HG02970 (cell line): ENCODE measurements around the gene CCDC188.

Experiments used
- ATAC-seq: cut with Tn5 transposase; IDR thresholded peaks from one replicate; pipeline ENCODE4 v1.9.1; 2021; ENCODE audit warnings: mild to moderate bottlenecking, moderate library complexity, moderate number of reproducible peaks; ENCODE audit not compliant: unreplicated experiment, low FRiP score

Gene CCDC188

GRCh38 chr22:20150381-20151275 lies at the start of gene CCDC188:
Gene CCDC188, minus strand, starts transcription at chr22:20151055. Its CDS starts 69 bp downstream, at chr22:20150986.
- ATAC-seq: no peak

DNA sequence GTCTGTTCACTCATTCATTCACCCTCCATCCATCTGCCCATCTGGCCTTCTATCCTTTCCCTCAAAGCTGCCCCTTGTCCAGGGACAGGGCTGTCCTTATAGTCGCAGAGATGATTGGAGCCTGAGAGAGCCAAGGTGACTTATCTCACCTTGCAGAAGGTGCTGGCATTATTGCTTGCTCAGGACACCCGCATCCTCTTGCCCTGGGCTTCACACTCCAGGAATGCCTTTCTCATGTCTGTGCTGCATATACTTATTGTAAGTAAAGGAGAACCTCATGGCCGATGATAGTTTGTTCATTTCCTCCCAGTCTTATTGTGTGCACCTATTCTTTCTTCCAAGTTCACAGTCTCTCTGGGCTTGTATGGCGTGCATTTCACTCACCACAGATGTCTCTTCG lies 49.1 kb upstream of the CCDC188 start:
- ATAC-seq: no peak

DNA sequence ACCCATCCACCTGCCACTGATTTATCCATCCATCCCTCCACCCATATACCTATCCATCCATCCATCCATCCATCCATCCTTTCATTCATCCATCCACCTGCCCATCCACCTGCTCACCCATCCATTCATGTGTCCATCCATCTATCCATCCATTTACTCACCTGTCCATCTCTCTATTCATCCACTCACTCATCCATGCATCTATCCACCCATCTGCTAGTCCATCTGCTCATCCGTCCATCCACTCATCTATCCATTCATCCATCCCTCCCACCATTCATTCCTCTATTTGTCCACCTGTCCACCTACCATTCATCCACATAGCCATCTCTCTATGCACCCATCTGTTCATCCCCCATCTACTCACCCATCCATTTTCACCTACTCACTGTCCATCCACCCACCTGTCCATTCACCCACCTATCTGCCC lies 48.6 kb upstream of the CCDC188 start:
- ATAC-seq: no peak

DNA sequence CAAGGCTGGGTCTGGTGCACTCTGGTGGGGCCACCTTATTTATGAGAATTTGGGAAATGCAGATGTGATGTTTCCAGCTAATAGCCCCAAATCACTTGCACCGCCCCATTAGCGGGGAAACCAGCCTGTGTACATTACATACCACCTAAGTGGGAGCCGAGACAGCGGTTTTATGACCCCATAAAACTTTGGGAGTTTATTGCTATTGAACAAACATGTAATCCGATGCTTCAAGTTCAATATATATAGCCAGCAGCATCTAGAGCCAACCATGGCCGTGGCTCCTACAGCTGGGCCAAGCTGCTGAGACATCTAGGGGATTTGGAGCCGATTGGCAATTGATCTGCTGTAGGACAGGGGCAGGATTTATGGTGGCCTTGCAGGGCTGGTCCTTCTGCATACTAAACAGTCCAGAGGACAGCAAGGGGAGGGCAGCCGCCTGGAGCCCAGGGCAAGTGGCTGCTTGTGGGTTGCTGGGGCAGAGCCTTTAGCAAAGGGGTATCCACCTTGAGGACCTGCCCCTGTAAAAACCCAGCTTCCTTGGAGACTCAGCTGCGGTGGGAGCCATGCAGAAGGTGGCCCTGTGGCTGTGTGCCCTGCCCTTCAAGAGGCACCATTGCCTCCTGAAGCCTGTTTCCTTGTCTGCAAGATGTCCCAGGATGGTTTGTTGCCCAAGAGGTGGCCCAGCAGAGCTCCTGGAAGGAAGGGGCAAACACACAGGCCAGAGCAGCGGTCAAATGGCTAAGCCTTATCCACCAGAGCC lies 47.9 kb upstream of the CCDC188 start:
- no peak for ATAC-seq

GRCh38 chr22:20197407-20198030 lies 46.7 kb upstream of the CCDC188 start:
- no peak for ATAC-seq

DNA sequence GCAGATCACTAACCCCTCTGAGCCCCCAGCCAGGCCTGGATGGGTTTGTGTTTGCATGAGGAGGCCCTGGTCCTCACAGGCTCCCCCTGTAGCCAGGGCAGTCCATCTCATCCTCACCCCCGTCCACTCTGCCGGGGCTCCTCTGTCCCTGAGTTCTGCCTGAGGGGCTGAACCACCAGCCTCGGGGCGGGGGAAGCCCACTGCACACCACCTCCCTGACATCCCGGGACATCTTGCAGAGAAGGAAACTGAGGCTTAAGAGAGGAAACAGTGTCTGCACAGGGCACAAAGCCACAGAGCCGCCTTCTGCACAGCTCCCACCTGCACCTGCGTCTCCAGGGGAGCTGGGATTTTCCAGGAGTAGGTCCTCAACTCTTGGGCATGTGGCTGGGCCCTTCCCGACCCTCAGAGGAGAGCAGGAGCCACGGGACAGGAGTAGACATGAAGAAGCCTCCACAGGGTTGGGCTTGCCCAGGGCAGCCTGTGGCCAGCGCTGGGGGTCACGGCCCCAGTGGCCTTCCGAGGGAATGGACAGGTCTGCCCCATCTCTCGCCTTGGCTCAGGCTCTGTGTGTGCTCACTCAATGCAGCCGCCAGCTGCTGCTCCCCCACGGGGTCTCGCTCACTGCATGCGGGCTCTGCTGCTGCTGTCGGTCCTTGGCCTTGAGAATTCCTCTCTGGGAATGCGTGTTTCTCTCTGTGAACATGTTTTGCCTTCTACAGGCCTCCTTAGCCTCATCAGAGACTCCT lies 45.4 kb upstream of the CCDC188 start:
- no peak for ATAC-seq

DNA sequence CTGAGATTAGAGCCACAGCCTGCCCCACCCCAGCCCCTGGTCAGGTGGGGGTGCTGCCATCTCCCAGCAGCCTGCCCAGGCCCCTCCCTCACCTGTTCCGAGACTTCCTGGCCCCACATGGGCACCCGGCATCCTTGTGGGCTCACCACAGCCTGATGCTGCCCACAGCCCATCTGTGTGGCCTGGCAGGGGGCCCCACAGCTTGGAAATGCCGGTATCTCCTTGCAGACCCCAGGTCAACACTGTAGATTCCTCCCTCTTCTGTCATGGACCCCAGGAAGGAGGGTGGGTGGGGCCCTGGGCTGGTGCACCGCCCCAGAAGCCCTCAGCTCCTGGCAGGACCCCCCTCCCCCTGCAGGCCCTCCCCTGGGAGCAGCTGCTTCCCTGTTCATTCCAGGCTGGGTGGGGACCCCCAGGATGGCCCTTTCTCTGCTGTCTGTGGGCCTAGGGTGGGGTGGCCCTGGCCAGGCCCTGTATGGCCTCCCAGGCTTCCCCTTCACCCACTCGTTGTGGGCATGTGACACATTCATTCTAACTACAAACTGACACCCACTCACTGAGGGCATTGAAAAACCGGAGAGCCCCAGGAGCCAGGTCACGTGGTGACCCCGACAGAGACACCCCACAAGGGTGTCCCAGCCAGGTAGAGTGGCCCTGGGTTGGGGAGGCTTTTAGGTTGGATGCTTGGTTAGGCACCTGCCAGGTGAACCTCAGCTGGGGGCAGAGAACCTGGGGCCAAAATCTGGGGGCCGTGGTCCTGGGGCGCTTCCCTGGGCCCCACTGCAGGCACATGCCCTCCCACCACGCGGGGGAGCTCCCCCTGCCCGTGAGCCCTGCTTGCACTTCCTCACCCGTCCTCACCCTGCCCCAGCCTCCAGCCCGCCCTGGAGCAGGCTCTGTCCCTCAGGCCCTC lies 44.1 kb upstream of the CCDC188 start:
- ATAC-seq: no peak

DNA sequence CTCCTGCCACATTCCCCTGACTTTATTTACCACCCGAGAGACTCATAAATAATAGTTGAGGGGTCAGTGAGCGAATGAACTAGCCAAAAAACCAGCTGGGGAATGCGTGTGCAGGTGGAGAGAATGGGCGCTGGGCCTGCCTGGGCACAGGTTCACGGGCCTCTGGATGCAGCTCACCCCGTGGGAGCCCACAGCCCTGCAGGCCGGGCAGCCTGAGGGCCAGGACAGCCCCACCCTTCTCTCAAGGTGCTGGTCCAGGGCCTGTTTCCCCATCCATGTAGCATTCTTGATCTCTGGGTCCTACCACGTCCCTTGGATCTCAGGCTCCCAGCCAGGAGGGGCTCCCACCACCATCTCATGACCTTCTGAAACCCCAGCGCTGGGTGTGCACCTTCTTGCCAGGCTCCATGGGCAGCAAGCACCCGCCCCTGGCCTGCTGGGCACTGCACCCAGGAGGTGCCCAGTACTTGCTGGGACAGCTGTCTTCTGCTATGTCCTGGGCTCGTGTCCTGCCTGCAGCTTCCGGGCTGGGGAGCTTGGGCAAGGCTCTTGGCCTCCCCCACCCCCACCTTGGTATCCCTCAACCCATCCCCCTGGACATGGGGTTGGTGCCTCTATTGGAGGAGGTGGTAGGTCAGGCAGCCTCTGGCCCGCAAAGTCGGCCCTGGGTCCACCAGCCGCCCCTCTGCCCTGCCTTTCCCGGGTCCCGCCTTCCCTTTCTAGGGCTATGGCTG lies 43.1 kb upstream of the CCDC188 start:
- no peak for ATAC-seq

- no peak for ATAC-seq
Measured at GRCh38 chr22:20192972-20193760, 42.3 kb upstream of the CCDC188 start.

- no peak for ATAC-seq
Measured at GRCh38 chr22:20192293-20192971, 41.6 kb upstream of the CCDC188 start.

DNA sequence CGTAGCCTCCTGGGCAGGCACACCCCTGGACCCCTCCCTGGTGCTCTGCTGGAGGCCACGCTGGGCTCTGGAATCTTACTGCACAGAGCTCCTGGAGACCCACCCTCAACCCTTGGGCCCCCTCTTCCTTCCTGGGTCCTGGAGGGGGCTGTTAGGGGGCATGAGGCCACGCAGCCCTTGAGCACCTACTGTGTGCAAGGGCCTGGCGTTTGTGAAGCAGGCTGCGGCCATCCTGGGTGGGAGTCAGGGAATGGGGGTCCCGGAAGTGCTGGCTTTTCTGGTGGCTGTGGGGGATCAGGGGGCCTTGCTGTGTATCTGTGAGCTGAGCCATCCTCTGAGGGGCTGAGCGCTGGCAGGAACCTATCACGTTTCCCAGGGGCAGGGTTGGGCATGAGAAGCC lies 40.9 kb upstream of the CCDC188 start:
- ATAC-seq: no peak

GRCh38 chr22:20191000-20191515 lies 40.2 kb upstream of the CCDC188 start:
- ATAC-seq: no peak

- no peak for ATAC-seq
Measured at GRCh38 chr22:20188567-20188877, 37.7 kb upstream of the CCDC188 start.

- ATAC-seq: no peak
Measured at GRCh38 chr22:20187777-20188566, 37.1 kb upstream of the CCDC188 start.

DNA sequence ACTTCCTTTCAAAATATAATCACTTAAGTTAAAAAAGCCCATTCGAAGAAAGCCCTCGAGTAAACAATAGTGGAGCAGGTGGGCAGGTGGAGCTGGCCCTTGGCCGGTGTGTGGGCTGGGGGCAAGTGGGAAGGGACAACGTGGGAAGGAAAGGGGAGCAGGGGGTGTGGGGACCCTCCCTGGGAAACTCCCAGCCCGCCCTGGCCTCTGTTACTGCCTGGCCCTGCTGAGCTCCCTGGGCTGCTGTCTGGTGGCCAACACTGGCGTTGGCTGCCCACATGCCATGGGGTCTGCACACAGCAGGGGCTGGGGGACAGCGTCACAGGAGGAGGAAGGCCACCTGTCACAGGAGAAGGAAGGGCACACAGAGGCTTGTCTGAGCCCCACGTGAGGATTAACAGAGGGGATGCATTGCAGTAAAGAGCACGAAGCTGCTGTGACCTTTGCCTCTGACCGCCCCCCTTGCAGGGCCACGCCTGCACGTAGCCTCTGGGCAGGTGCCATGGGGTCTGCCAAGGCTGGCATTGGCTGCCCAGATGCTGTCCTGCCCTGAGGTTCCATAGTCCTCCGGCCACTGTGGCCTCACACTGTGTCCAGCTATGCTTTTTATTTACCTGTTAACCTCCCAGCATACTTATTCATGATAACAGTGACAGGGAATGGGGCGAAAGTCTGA lies 36.2 kb upstream of the CCDC188 start:
- no peak for ATAC-seq
